Thyroid gland (tissue), 4 donors: ENCODE results near the gene FXYD3.

Experiments
- CTCF ChIP-seq, 6 experiments: fragments of 200-600 bp in 3 of 6; fragments of 450-650 bp in 3 of 6; sonication (generic) in 3 of 6; IDR thresholded peaks; one replicate each; pipeline ENCODE4 v1.5.1; 2016 to 2019; ENCODE audit warnings: antibody characterized with exemption in 6 of 6, mild to moderate bottlenecking in 2 of 6, inconsistent platforms in 1 of 6, moderate library complexity in 1 of 6
- POLR2A ChIP-seq, 2 donors: fragments of 450-650 bp; IDR thresholded peaks; one replicate each; pipeline ENCODE4 v1.6.1; 2017; ENCODE audit warnings: antibody characterized with exemption in 2 of 2, mild to moderate bottlenecking in 2 of 2, moderate library complexity in 1 of 2

GRCh38 chr19:35132254-35132653 is 16.6 kb downstream of the FXYD3 start:
- TF ChIP-seq CTCF (IDR thresholded peaks at IDR 0.05) (no peak), POLR2A (IDR thresholded peaks at IDR 0.05) (no peak)
